ENCODE data around the gene TMBIM1.
A peak's percentile ranks its signal among the peaks of the same experiment; 100 is the strongest.

Gene TMBIM1

DNA sequence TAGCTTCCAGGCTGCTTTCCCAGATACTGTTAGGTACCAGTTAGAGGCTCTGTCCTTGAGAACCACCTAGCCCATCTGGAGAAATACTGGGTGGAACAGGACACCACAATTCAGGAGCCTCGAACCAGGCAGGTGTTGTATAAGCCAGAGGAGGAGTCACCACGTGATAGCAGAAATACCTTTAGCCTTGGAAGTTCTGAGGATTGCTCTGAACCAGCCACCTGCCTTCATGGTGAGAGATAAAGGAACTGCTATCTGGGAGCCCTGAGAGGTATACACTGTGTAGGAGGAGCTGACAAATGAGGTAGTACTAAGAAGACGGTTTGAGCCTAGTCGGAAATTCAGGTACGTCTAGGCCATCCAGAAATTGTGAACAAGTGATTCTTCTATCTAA, 39.1 kb downstream of the TMBIM1 start:
- Histone ChIP-seq H3K36me3 (replicated peaks; ENCODE audit: low read depth, low read length) (peaks cover 53% of the 10 kb centered on the region), H3K27ac (ENCODE audit: low read length) (no peak overlapping the region; the same call in 1 of the 2 replicates), H3K9ac (ENCODE audit: low read length) (no peak overlapping the region), H4K20me1 (ENCODE audit: insufficient read depth, low read length) (peaks cover 21% of the 10 kb centered on the region), H3K9me3 (ENCODE audit: insufficient read depth, low read length) (no peaks in the 10 kb centered on the region), H3K4me2 (ENCODE audit: low read length) (no peak overlapping the region), H2AFZ (ENCODE audit: low read depth, low read length) (no peak overlapping the region), H3K79me2 (ENCODE audit: low read length) (peaks cover 11% of the 10 kb centered on the region; the same call in 1 of the 2 replicates), H3K4me3 (ENCODE audit: low read length) (no peak overlapping the region), H3K27me3 (ENCODE audit: low read depth, low read length) (no peaks in the 10 kb centered on the region), H3K4me1 (ENCODE audit: low read length) (peaks cover 34% of the 10 kb centered on the region)
- TF ChIP-seq, protein P1, sequence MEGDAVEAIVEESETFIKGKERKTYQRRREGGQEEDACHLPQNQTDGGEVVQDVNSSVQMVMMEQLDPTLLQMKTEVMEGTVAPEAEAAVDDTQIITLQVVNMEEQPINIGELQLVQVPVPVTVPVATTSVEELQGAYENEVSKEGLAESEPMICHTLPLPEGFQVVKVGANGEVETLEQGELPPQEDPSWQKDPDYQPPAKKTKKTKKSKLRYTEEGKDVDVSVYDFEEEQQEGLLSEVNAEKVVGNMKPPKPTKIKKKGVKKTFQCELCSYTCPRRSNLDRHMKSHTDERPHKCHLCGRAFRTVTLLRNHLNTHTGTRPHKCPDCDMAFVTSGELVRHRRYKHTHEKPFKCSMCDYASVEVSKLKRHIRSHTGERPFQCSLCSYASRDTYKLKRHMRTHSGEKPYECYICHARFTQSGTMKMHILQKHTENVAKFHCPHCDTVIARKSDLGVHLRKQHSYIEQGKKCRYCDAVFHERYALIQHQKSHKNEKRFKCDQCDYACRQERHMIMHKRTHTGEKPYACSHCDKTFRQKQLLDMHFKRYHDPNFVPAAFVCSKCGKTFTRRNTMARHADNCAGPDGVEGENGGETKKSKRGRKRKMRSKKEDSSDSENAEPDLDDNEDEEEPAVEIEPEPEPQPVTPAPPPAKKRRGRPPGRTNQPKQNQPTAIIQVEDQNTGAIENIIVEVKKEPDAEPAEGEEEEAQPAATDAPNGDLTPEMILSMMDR (IDR thresholded peaks at IDR 0.05; ENCODE audit: low read depth, low read length): no peak
- TF ChIP-seq EZH2phosphoT487 (IDR thresholded peaks at IDR 0.05; ENCODE audit: low read depth): no peak

DNA sequence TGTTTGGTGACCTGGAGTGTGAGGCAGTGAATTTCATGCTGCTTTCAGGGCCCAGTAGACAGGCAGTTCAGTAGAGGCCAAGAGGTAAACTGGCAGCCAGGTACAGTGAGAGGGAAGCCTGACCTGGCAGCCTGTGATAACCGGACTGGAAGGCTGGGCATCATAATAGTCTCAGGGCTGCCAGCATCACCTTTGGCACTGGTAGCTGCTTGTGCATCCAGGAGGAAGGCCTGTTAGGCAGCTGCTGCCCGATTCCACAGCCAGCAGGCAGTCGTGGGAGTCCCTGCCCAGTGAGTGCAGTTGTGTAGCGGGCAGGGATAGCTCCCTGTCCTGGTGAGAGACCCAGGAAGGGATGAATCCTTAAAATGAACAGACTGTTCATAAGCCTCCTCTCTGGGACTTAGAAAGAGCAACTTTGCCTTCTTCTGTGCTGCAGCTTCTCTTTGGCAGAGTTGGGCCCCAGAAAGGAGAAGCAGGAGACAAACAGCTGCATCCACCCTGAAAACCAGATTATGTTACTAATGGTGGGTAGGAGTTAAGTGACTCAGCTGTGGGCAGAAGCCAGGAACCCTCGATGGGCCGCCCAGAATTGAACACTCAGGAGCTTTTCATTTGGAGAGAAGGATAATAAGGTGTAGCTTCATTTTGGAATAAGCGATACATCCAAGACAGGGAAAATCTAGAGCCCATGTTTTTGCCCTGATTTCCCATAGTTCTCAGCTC, 39.6 kb downstream of the TMBIM1 start:
- H3K79me2 ChIP-seq (ENCODE audit: low read length): peaks cover 11% of the 10 kb centered on the region; the same call in 1 of the 2 replicates
- H3K9me3 ChIP-seq (ENCODE audit: insufficient read depth, low read length): no peaks in the 10 kb centered on the region
- peaks cover 58% of the 10 kb centered on the region for H3K36me3 ChIP-seq (replicated peaks; ENCODE audit: low read depth, low read length)
- no peak overlapping the region for H2AFZ ChIP-seq (ENCODE audit: low read depth, low read length)
- peak overlapping the region; percentile 32; the same call in 1 of the 2 replicates for H3K27ac ChIP-seq (ENCODE audit: low read length)
- H3K4me2 ChIP-seq (ENCODE audit: low read length): no peak overlapping the region
- TF ChIP-seq, protein P1 (IDR thresholded peaks at IDR 0.05; ENCODE audit: low read depth, low read length): no peak
- TF ChIP-seq EZH2phosphoT487 (IDR thresholded peaks at IDR 0.05; ENCODE audit: low read depth): no peak
- H3K27me3 ChIP-seq (ENCODE audit: low read depth, low read length): no peaks in the 10 kb centered on the region
- peaks cover 21% of the 10 kb centered on the region for H4K20me1 ChIP-seq (ENCODE audit: insufficient read depth, low read length)
- H3K4me1 ChIP-seq (ENCODE audit: low read length): peaks cover 29% of the 10 kb centered on the region
- H3K4me3 ChIP-seq (ENCODE audit: low read length): no peak overlapping the region
- no peak overlapping the region for H3K9ac ChIP-seq (ENCODE audit: low read length)

DNA sequence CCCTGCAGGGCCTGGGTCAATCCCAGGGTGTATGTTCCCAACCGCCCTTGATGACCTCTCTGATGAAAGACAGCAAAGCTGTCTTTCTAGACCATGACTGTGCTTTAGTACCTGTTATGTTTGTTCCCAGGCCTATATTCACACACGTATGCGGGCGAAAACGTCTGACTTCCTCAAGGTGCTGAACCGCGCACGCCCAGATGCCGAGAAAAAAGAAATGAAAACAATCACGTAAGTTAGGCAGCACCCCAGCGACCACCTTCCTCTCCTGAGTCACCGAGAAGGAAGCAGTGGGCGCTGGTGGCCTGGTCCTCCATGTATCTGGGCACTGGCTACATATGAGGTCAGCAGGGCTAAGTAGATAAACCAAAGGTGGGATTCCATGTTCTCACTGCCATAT, 42.6 kb downstream of the TMBIM1 start:
- H3K27ac ChIP-seq (ENCODE audit: low read length): no peak overlapping the region
- no peaks in the 10 kb centered on the region for H3K27me3 ChIP-seq (ENCODE audit: low read depth, low read length)
- TF ChIP-seq EZH2phosphoT487 (IDR thresholded peaks at IDR 0.05; ENCODE audit: low read depth): no peak
- TF ChIP-seq, protein P1 (IDR thresholded peaks at IDR 0.05; ENCODE audit: low read depth, low read length): no peak
- peaks cover 2% of the 10 kb centered on the region for H3K4me1 ChIP-seq (ENCODE audit: low read length)
- H3K9me3 ChIP-seq (ENCODE audit: insufficient read depth, low read length): no peaks in the 10 kb centered on the region
- H3K36me3 ChIP-seq (replicated peaks; ENCODE audit: low read depth, low read length): peaks cover 63% of the 10 kb centered on the region
- peaks cover 14% of the 10 kb centered on the region for H4K20me1 ChIP-seq (ENCODE audit: insufficient read depth, low read length)
- peaks cover 18% of the 10 kb centered on the region; the same call in 1 of the 2 replicates for H3K79me2 ChIP-seq (ENCODE audit: low read length)
- no peak overlapping the region for H3K9ac ChIP-seq (ENCODE audit: low read length)
- H3K4me2 ChIP-seq (ENCODE audit: low read length): no peak overlapping the region
- no peak overlapping the region for H2AFZ ChIP-seq (ENCODE audit: low read depth, low read length)
- H3K4me3 ChIP-seq (ENCODE audit: low read length): no peak overlapping the region

DNA sequence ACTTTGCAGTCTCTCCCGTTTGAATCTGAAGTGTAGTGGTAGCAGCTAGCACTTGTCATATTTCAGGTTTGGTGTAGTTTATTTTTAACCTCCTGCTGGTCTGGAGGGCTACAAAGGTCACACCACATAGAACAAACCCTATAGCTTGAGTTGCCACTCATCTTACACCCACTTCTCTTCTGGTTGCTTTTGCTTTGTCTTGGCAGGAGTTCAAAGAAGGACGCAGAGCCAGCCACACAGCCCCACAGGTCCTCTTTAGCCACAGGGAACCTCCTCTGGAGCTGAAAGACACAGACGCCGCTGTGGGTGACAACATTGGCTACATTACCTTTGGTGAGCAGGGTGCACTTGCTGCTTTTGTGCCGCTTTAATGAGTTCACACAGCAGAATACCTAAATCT, 47.1 kb downstream of the TMBIM1 start:
- no peak overlapping the region for H3K27ac ChIP-seq (ENCODE audit: low read length)
- H3K4me3 ChIP-seq (ENCODE audit: low read length): no peak overlapping the region
- peaks cover 32% of the 10 kb centered on the region for H4K20me1 ChIP-seq (ENCODE audit: insufficient read depth, low read length)
- no peak overlapping the region for H2AFZ ChIP-seq (ENCODE audit: low read depth, low read length)
- peaks cover 44% of the 10 kb centered on the region for H3K79me2 ChIP-seq (ENCODE audit: low read length)
- H3K36me3 ChIP-seq (replicated peaks; ENCODE audit: low read depth, low read length): peaks cover 80% of the 10 kb centered on the region
- TF ChIP-seq, protein P1 (IDR thresholded peaks at IDR 0.05; ENCODE audit: low read depth, low read length): no peak
- no peak for TF ChIP-seq EZH2phosphoT487 (IDR thresholded peaks at IDR 0.05; ENCODE audit: low read depth)
- no peaks in the 10 kb centered on the region for H3K27me3 ChIP-seq (ENCODE audit: low read depth, low read length)
- no peak overlapping the region for H3K4me2 ChIP-seq (ENCODE audit: low read length)
- H3K4me1 ChIP-seq (ENCODE audit: low read length): no peaks in the 10 kb centered on the region
- H3K9me3 ChIP-seq (ENCODE audit: insufficient read depth, low read length): no peaks in the 10 kb centered on the region
- H3K9ac ChIP-seq (ENCODE audit: low read length): no peak overlapping the region

Measured in OCI-LY3 (cell line).